PC-3 (cell line): ENCODE measurements around the gene KRT24. TPM values are rescaled to one million over a fixed set of nuclear protein-coding genes. Genes with fewer than 3 reads are reported as not detected.

Source experiments
- ATAC-seq: fragments of 200-7000 bp; cut with Tn5 transposase; 2 replicates; pipeline ENCODE4 v1.9.1; 2020; ENCODE audit warnings: mild to moderate bottlenecking, moderate library complexity
- BruUV-seq: library from RNA; stranded (reverse); fragments of 400-500 nt; replicated peaks from 2 replicates; lab custom pipeline; 2021; lab: Mats Ljungman, UMichigan
- CTCF ChIA-PET: fragments of 300-600 bp; sonication (Branson Sonifier 250); formaldehyde crosslinking; loops from one replicate; lab custom pipeline; 2022; ENCODE audit warnings: antibody characterized with exemption; lab: Charles Lee
- POLR2A ChIA-PET: fragments of 300-600 bp; sonication (Branson Sonifier 250); formaldehyde crosslinking; loops from one replicate; lab custom pipeline; 2022; ENCODE audit warnings: antibody characterized with exemption; ENCODE audit not compliant: unreplicated experiment; lab: Charles Lee
- DNase-seq: peaks from one replicate; pipeline ENCODE4 v3.0.0-alpha.2; 2015
- H2AFZ ChIP-seq: fragments of 300-600 bp; sonication (generic); 2 replicates; pipeline ENCODE4 v1.6.0; 2016; ENCODE audit warnings: antibody characterized with exemption, low read length
- H3F3A ChIP-seq: fragments of 300-600 bp; sonication (generic); one replicate; pipeline ENCODE4 v1.6.0; 2017; ENCODE audit warnings: antibody characterized with exemption, low read length, control low read depth, mild to moderate bottlenecking; ENCODE audit not compliant: unreplicated experiment
- H3K27ac ChIP-seq: fragments of 300-600 bp; sonication (generic); 2 replicates; pipeline ENCODE4 v1.5.1; 2016; ENCODE audit warnings: mild to moderate bottlenecking, low read length
- H3K27me3 ChIP-seq: fragments of 300-600 bp; sonication (generic); 2 replicates; pipeline ENCODE4 v1.6.1; 2016; ENCODE audit warnings: low read length, mixed read lengths
- H3K36me3 ChIP-seq: fragments of 300-600 bp; sonication (generic); 2 replicates; pipeline ENCODE4 v1.6.1; 2016; ENCODE audit warnings: low read depth, mixed run types, low read length, mixed read lengths
- H3K4me1 ChIP-seq: fragments of 300-600 bp; sonication (generic); 2 replicates; pipeline ENCODE4 v1.5.1; 2016; ENCODE audit warnings: low read length; ENCODE audit not compliant: insufficient read depth
- H3K4me2 ChIP-seq: fragments of 300-600 bp; sonication (generic); 2 replicates; pipeline ENCODE4 v1.6.0; 2016; ENCODE audit warnings: low read length
- H3K4me3 ChIP-seq: fragments of 300-600 bp; sonication (generic); 2 replicates; pipeline ENCODE4 v1.5.1; 2016; ENCODE audit warnings: mild to moderate bottlenecking, low read length, mixed read lengths
- H3K79me2 ChIP-seq: fragments of 300-600 bp; sonication (generic); 2 replicates; pipeline ENCODE4 v1.6.1; 2017; ENCODE audit warnings: low read length, mixed read lengths
- H3K9ac ChIP-seq: fragments of 300-600 bp; sonication (generic); 2 replicates; pipeline ENCODE4 v1.6.0; 2016; ENCODE audit warnings: mild to moderate bottlenecking, low read length
- H3K9me2 ChIP-seq: fragments of 300-600 bp; sonication (generic); replicated peaks from 2 replicates; pipeline ENCODE4 v1.6.1; 2016; ENCODE audit warnings: mixed run types, low read length, mixed read lengths
- H3K9me3 ChIP-seq: fragments of 300-600 bp; sonication (generic); 2 replicates; pipeline ENCODE4 v1.6.1; 2016; ENCODE audit warnings: low read length, mixed read lengths
- H4K20me1 ChIP-seq: fragments of 300-600 bp; sonication (generic); 2 replicates; pipeline ENCODE4 v1.6.1; 2016; ENCODE audit warnings: low read length, mixed read lengths
- CTCF ChIP-seq: fragments of 300-600 bp; sonication (generic); conservative IDR thresholded peaks from 2 replicates; pipeline ENCODE4 v1.5.1; 2017; ENCODE audit warnings: antibody characterized with exemption, low read depth, mild to moderate bottlenecking, low read length
- EZH2 ChIP-seq: fragments of 300-600 bp; sonication (generic); IDR thresholded peaks from one replicate; pipeline ENCODE4 v1.6.1; 2017; ENCODE audit warnings: antibody characterized with exemption, mild to moderate bottlenecking, low read length; ENCODE audit not compliant: unreplicated experiment
- EZH2phosphoT487 ChIP-seq: fragments of 300-600 bp; sonication (generic); IDR thresholded peaks from 2 replicates; pipeline ENCODE4 v1.6.1; 2018; ENCODE audit warnings: mild to moderate bottlenecking, antibody characterized with exemption, low read length, borderline replicate concordance
- intact Hi-C: fragments of 100-400 bp; cut with micrococcal nuclease; formaldehyde crosslinking; loops from 2 replicates; pipeline ENCODE4 v1.9.0; 2023
- total RNA-seq: library from RNA; depleted of rRNA; stranded (reverse); fragments of >200 nt; gene quantifications from 2 replicates; pipeline ENCODE4 v1.2.3, GENCODE V29; 2014

The KRT24 gene
- total RNA-seq, 1 experiment from 2014 or later = not detected

- no peak within 1 kb of the TSS for H3K27ac ChIP-seq
- ChIA-PET POLR2A (no interaction called here), CTCF (interaction anchor here (0.6 kb wide), 1 partner anchor 54 kb away, joined by 3 read pairs; no protein-coding TSS in a partner anchor)
- no peak within 1 kb of the TSS for H2AFZ ChIP-seq
- no peaks in the 10 kb centered on the region for H3K36me3 ChIP-seq
- no peaks in the 10 kb centered on the region for H3K9me2 ChIP-seq
- H3K9ac ChIP-seq = no peak within 1 kb of the TSS
- H4K20me1 ChIP-seq = no peaks in the 10 kb centered on the region
- no peaks in the 10 kb centered on the region for H3K79me2 ChIP-seq
- ATAC-seq (no peak), DNase-seq (no peak)
- intact Hi-C loops = no loop called here
- H3K4me1 ChIP-seq = no peaks in the 10 kb centered on the region
- H3K4me2 ChIP-seq = no peak within 1 kb of the TSS
- no peaks in the 10 kb centered on the region for H3K9me3 ChIP-seq
- H3F3A ChIP-seq = no peaks in the 10 kb centered on the region
- BruUV-seq = no TSS peak
- TF ChIP-seq CTCF (no peak), EZH2 (no peak), EZH2phosphoT487 (no peak)
- peaks cover 4% of the 10 kb centered on the region; the same call in 1 of the 2 replicates for H3K27me3 ChIP-seq
- no peak within 1 kb of the TSS for H3K4me3 ChIP-seq
Observed at GRCh38 chr17:40664582-40665333, 38.8 kb downstream of the KRT24 start, which contains the start of gene KRT222. TSS of gene KRT222 (minus strand) at chr17:40665177. CDS start at chr17:40665099, 78 bp downstream.

DNA sequence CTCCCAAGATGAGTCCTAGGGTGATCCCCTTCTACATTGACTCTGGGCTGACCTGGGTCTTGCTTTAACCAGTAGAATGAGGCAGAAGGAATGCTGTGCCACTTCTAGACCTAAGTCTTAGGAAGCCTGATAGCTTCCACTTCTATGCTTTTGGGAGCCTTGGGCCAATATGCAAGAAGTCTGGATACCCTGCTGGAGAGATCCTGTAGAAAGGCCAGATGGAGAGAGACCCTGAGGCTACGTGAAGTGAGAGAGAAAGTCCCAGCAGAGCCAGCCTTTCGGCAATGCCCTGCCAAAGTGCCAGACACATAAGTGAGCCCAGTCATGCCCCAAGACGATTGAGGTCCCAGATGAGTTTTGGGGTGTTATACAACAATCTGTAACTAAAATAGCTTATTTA is 40.3 kb downstream of the KRT24 start:
- Histone ChIP-seq H3K36me3 (no peaks in the 10 kb centered on the region), H3K27ac (no peak overlapping the region), H3K27me3 (peaks cover 4% of the 10 kb centered on the region; the same call in 1 of the 2 replicates), H4K20me1 (no peaks in the 10 kb centered on the region), H3K9me2 (no peaks in the 10 kb centered on the region), H3K9me3 (no peaks in the 10 kb centered on the region), H3K4me2 (no peak overlapping the region), H3K4me3 (no peak overlapping the region), H2AFZ (no peak overlapping the region), H3F3A (no peaks in the 10 kb centered on the region), H3K79me2 (no peaks in the 10 kb centered on the region), H3K9ac (no peak overlapping the region), H3K4me1 (no peaks in the 10 kb centered on the region)
- intact Hi-C loops = no loop called here
- DNase-seq = no peak
- ATAC-seq = no peak
- CTCF ChIA-PET = no interaction called here
- TF ChIP-seq EZH2phosphoT487 (no peak), EZH2 (no peak), CTCF (no peak)
- no TSS peak for BruUV-seq
- POLR2A ChIA-PET = no interaction called here

DNA sequence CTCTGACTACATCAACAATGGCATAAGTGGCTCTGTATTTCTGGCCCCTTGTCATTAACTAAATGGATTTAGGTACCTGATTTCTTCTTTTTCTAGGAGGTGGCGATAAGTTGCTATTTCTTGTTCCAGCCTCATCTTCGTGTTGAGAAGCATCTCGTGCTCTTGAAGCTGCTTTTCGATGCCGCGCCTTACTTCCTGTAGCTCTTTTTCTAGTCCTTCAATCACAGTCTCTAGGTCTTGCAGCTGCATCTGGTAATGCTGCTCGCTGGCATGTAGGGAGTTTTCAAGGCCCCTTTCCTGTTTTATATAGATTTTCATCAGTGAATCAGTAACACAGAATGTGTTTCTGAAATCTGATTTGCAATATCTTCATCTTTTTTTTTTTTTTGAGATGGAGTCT is 43.6 kb downstream of the KRT24 start:
- Histone ChIP-seq H3K27ac (no peak overlapping the region), H3K9ac (no peak overlapping the region), H2AFZ (no peak overlapping the region), H3K79me2 (no peaks in the 10 kb centered on the region), H3K4me3 (no peak overlapping the region), H3K27me3 (peaks cover 4% of the 10 kb centered on the region; the same call in 1 of the 2 replicates), H3K4me1 (no peaks in the 10 kb centered on the region), H4K20me1 (no peaks in the 10 kb centered on the region), H3F3A (no peaks in the 10 kb centered on the region), H3K4me2 (no peak overlapping the region), H3K9me2 (no peaks in the 10 kb centered on the region), H3K36me3 (no peaks in the 10 kb centered on the region), H3K9me3 (no peaks in the 10 kb centered on the region)
- CTCF ChIA-PET = no interaction called here
- ATAC-seq (no peak), DNase-seq (no peak)
- BruUV-seq = no TSS peak
- POLR2A ChIA-PET = no interaction called here
- TF ChIP-seq EZH2phosphoT487 (no peak), EZH2 (no peak), CTCF (no peak)
- intact Hi-C loops = no loop called here
